Loucy (cell line): ENCODE results near the gene ORMDL3.

ENCODE experiments used
- CTCF ChIP-seq: fragments of 200-600 bp; sonication (generic); conservative IDR thresholded peaks from 2 replicates; pipeline ENCODE4 v1.5.1; 2014; ENCODE audit warnings: mild to moderate bottlenecking, antibody characterized with exemption, low read length
- EZH2phosphoT487 ChIP-seq: fragments of 200-600 bp; IDR thresholded peaks from 2 replicates; pipeline ENCODE4 v1.6.1; 2018; ENCODE audit warnings: antibody characterized with exemption, mild to moderate bottlenecking, moderate library complexity, borderline replicate concordance

- TF ChIP-seq CTCF = no peak
- TF ChIP-seq EZH2phosphoT487 = no peak
These were observed 28.4 kb upstream of the ORMDL3 start for GRCh38 chr17:39955726-39956225.
